ENCODE measurements around the gene WDR27. TPM values are rescaled to one million over a fixed set of nuclear protein-coding genes. Genes with fewer than 3 reads are reported as not detected.

WDR27 gene
- total RNA-seq, 1 donor from 2014 or later: 92.7 TPM

DNA sequence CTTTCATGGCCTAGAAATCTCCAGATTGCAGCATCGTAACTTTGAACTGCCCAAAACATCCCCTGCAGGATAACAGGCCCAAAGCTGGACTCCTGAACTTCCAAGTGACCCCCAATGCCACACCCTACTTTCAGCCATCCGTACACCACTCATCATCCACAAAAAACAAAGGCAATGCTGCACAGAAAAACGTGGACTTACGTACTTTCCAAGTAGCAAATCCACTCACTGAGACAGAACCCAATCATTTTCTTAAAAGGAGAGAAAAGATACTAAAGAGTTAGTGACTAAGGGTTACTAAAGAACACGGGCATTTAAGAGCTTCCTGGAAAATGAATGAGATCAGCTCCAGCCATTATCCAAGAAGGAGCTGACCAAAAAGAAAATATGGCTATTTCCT lies 211.0 kb downstream of the WDR27 start:
- DNase-seq (ENCODE audit: low spot score in 2 of 2): no peak
- intact Hi-C loops (cut with DNase I): loop anchor here (5.0 kb wide), 1 partner anchor 39 kb away; no protein-coding TSS in a partner anchor
- Histone ChIP-seq H3K27me3 (no peaks in the 10 kb centered on the region), H3K4me3 (no peak overlapping the region), H3K36me3 (no peaks in the 10 kb centered on the region), H3K27ac (peak overlapping the region in 1 of 2 donors; percentile 27), H3K9me3 (peaks cover 0 to under 1% of the 10 kb centered on the region in 2 donors), H3K4me1 (peaks cover 12 to 21% of the 10 kb centered on the region in 2 donors)
- TF ChIP-seq, protein P1, sequence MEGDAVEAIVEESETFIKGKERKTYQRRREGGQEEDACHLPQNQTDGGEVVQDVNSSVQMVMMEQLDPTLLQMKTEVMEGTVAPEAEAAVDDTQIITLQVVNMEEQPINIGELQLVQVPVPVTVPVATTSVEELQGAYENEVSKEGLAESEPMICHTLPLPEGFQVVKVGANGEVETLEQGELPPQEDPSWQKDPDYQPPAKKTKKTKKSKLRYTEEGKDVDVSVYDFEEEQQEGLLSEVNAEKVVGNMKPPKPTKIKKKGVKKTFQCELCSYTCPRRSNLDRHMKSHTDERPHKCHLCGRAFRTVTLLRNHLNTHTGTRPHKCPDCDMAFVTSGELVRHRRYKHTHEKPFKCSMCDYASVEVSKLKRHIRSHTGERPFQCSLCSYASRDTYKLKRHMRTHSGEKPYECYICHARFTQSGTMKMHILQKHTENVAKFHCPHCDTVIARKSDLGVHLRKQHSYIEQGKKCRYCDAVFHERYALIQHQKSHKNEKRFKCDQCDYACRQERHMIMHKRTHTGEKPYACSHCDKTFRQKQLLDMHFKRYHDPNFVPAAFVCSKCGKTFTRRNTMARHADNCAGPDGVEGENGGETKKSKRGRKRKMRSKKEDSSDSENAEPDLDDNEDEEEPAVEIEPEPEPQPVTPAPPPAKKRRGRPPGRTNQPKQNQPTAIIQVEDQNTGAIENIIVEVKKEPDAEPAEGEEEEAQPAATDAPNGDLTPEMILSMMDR (IDR thresholded peaks at IDR 0.05): no peak

GRCh38 chr6:169490246-169490641 lies 211.6 kb downstream of the WDR27 start:
- Histone ChIP-seq H3K9me3 (no peaks in the 10 kb centered on the region), H3K27me3 (no peaks in the 10 kb centered on the region), H3K36me3 (no peaks in the 10 kb centered on the region), H3K4me3 (no peak overlapping the region), H3K27ac (peak overlapping the region in 1 of 2 donors; percentile 27), H3K4me1 (peaks cover 12 to 21% of the 10 kb centered on the region in 2 donors)
- TF ChIP-seq, protein P1 (IDR thresholded peaks at IDR 0.05): no peak
- intact Hi-C loops (cut with DNase I): loop anchor here (5.0 kb wide), 1 partner anchor 38 kb away; no protein-coding TSS in a partner anchor
- no peak for DNase-seq (ENCODE audit: low spot score in 2 of 2)

GRCh38 chr6:169489563-169490245 lies 212.1 kb downstream of the WDR27 start:
- peaks cover 12 to 21% of the 10 kb centered on the region in 2 donors for H3K4me1 ChIP-seq
- H3K36me3 ChIP-seq: no peaks in the 10 kb centered on the region
- H3K9me3 ChIP-seq: no peaks in the 10 kb centered on the region
- H3K4me3 ChIP-seq: no peak overlapping the region
- no peak for DNase-seq (ENCODE audit: low spot score in 2 of 2)
- H3K27ac ChIP-seq: peak overlapping the region; percentile 20 to 27
- TF ChIP-seq, protein P1 (IDR thresholded peaks at IDR 0.05): no peak
- H3K27me3 ChIP-seq: no peaks in the 10 kb centered on the region
- intact Hi-C loops (cut with DNase I): loop anchor here (5.0 kb wide), 2 partner anchors 37 to 237 kb away; partner anchors contain the start of gene THBS2

- H3K27me3 ChIP-seq: no peaks in the 10 kb centered on the region
- H3K36me3 ChIP-seq: no peaks in the 10 kb centered on the region
- H3K27ac ChIP-seq: no peak overlapping the region
- peaks cover 12 to 21% of the 10 kb centered on the region in 2 donors for H3K4me1 ChIP-seq
- DNase-seq (ENCODE audit: low spot score in 2 of 2): no peak
- intact Hi-C loops (cut with DNase I): loop anchor here (1.0 to 5.0 kb wide), 2 partner anchors 236 to 531 kb away; partner anchors contain the start of gene THBS2
- H3K4me3 ChIP-seq: no peak overlapping the region
- H3K9me3 ChIP-seq: no peaks in the 10 kb centered on the region
- TF ChIP-seq, protein P1 (IDR thresholded peaks at IDR 0.05): peak in 2 of 3 experiments; percentile 5 to 29
Observed at GRCh38 chr6:169487579-169488436, 214.0 kb downstream of the WDR27 start.

- no peaks in the 10 kb centered on the region for H3K27me3 ChIP-seq
- H3K4me3 ChIP-seq: no peak overlapping the region
- TF ChIP-seq, protein P1 (IDR thresholded peaks at IDR 0.05): no peak
- H3K36me3 ChIP-seq: no peaks in the 10 kb centered on the region
- H3K9me3 ChIP-seq: peaks cover 0 to 8% of the 10 kb centered on the region in 2 donors
- no peak for DNase-seq (ENCODE audit: low spot score in 2 of 2)
- intact Hi-C loops (cut with DNase I): no loop called here
- H3K27ac ChIP-seq: no peak overlapping the region
- H3K4me1 ChIP-seq: no peaks in the 10 kb centered on the region
Observed at GRCh38 chr6:169479783-169480495, 221.9 kb downstream of the WDR27 start.
